ENCODE data around the gene SLCO3A1. TPM values are rescaled to one million over a fixed set of nuclear protein-coding genes. Genes with fewer than 3 reads are reported as not detected.
A peak's percentile ranks its signal among the peaks of the same experiment; 100 is the strongest.

SLCO3A1 gene
- total RNA-seq, 2 donors from 2014 or later: 13.0 to 15.1 TPM

- intact Hi-C loops (cut with DNase I, micrococcal nuclease): no loop called here
- ATAC-seq (peak; percentile 68), DNase-seq (no peak)
These were observed 21.6 kb downstream of the SLCO3A1 start for GRCh38 chr15:91874992-91875660.

DNA sequence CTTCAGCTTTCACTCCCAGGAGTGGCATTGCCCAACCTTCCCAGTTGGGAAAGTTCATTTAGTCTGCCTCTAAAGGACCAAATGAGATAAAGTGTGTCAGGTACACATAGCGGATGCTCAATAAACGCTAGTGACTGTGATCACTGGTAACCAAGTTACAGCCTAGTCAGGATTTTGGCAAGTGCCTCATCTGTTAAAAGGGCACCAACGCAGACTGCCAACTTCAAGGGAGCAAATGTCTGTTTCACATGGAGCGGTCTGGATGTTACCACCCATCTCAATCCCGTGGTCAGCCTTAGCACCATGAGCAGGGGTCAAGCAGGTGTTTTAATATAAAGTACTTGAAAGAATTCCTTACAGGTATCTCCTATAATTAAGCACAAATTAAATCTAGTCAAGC lies 22.7 kb downstream of the SLCO3A1 start:
- ATAC-seq: no peak
- intact Hi-C loops (cut with DNase I, micrococcal nuclease): no loop called here
- no peak for DNase-seq

DNA sequence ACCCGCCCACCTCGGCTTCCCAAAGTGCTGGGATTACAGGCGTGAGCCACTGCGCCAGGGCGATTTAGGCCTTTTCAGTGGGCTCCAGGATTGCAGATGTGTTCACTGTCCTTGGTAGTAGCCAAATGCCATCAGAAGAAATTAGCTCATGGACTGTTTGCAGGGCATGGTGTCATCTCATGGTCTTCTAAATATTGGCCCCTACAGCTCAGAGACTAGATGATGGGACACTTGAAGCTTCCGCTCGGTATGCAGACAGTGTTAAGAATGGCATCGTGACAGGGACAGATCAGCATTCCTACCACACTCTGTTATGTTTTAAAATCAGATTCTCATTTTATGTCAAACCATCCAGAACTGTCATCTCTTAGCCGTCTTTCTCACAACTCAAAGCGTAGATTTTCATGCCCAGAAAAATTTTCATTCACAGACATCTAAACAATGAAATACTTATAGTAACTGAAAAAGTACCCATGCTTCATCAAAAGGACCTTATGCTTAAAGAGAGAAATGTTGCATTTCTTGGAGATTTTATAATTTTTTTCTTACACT lies 24.9 kb downstream of the SLCO3A1 start:
- no peak for DNase-seq
- intact Hi-C loops (cut with DNase I, micrococcal nuclease): no loop called here
- no peak for ATAC-seq

GRCh38 chr15:91879158-91879557 lies 25.6 kb downstream of the SLCO3A1 start:
- intact Hi-C loops (cut with DNase I, micrococcal nuclease): no loop called here
- no peak for DNase-seq
- ATAC-seq: no peak

DNA sequence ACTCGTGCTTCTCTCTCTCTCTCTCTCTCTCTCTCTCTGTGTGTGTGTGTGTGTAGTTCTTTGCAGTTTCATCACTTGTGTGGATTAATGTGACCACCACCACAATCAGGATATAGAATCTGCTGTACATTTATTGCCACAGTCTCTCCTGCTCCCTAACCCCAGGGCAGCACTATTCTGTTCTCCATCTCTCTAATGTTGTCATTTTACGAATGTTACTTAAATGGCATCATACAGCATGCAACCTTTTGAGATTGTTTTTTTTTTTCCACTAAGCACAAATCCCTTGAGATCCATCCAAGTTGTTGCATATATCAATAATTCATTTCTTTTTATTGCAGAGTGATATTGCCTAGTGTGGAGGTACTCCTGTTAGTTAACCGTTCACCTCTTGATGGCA lies 26.9 kb downstream of the SLCO3A1 start:
- no peak for ATAC-seq
- DNase-seq: no peak
- intact Hi-C loops (cut with DNase I, micrococcal nuclease): no loop called here

DNA sequence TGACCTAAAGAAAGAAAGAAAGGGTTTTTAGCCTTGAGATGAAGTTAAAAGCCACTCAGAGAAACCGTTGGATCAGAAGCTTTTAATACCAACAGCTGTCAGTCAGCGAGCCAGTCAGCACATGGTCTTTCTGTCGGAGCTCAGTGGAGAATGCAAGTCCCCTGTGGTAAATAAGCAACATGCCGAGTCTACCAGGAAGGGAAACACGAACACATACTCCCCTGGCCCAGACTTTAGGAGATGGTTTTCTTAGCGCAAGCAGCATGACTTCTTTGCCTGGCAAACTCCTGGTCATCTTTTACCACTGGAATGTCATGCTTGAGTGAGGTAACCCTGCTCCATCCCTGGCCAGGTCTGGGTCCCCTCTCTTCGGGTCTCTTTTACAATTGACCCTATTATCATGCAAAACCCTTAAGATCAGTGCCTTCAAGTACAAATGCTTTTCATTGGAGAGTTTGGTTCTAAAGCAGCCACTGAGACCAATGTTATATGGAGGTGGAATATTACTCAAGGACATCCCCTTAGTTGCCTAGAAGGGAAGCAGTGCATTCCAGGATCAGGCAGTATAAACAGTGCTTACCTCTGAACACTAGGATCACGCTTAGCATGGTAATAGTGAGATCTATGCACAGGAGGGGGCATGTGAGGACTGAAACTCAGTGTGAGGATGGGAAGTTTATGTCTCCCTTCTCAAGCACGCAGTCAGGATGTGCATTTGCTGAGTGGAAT lies 28.2 kb downstream of the SLCO3A1 start:
- no peak for DNase-seq
- intact Hi-C loops (cut with DNase I, micrococcal nuclease): no loop called here
- ATAC-seq: no peak

GRCh38 chr15:91882858-91883586 lies 29.5 kb downstream of the SLCO3A1 start:
- no peak for ATAC-seq
- intact Hi-C loops (cut with DNase I, micrococcal nuclease): no loop called here
- DNase-seq: no peak

- ATAC-seq (no peak), DNase-seq (no peak)
- intact Hi-C loops (cut with DNase I, micrococcal nuclease): no loop called here
These were observed 31.1 kb downstream of the SLCO3A1 start for GRCh38 chr15:91884606-91885005.

GRCh38 chr15:91885054-91885453 lies 31.5 kb downstream of the SLCO3A1 start:
- ATAC-seq (no peak), DNase-seq (no peak)
- intact Hi-C loops (cut with DNase I, micrococcal nuclease): no loop called here

- ATAC-seq (peak; percentile 24), DNase-seq (no peak)
- intact Hi-C loops (cut with DNase I, micrococcal nuclease): no loop called here
These were observed 32.3 kb downstream of the SLCO3A1 start for GRCh38 chr15:91885714-91886270.

- no peak for DNase-seq
- intact Hi-C loops (cut with DNase I, micrococcal nuclease): no loop called here
- no peak for ATAC-seq
These were observed 33.4 kb downstream of the SLCO3A1 start for GRCh38 chr15:91886878-91887277.

GRCh38 chr15:91887321-91887720 lies 33.8 kb downstream of the SLCO3A1 start:
- DNase-seq: no peak
- no peak for ATAC-seq
- intact Hi-C loops (cut with DNase I, micrococcal nuclease): no loop called here

DNA sequence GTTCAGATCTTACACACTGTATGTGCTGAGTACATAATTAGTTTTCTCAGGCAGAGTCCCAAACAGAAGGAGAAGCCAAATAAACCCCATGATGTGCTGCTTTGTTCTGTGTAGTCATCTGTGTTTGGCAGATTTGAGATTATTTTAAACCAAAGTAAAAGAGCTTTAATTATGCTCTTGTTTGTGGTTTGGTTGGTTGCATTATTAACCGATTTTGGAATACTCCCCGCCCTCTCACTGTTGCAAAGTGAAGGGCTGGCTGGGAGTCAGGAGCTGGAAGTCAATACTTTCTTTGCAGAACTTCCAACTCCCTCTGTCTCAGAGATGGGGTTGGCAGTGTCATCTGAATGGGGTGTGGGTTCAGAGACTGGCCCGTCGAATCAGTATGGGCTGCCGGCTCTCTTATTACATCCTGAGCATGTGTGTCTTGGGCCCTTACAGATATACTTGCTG lies 34.4 kb downstream of the SLCO3A1 start:
- DNase-seq (peak in 1 of 2 donors; percentile 15), ATAC-seq (peak; percentile 64)
- intact Hi-C loops (cut with DNase I, micrococcal nuclease): no loop called here

GRCh38 chr15:91889111-91889815 lies 35.8 kb downstream of the SLCO3A1 start:
- DNase-seq (peak in 1 of 2 donors; percentile 26), ATAC-seq (peak; percentile 77)
- intact Hi-C loops (cut with DNase I, micrococcal nuclease): no loop called here

- ATAC-seq (no peak), DNase-seq (no peak)
- intact Hi-C loops (cut with DNase I, micrococcal nuclease): no loop called here
These were observed 37.1 kb downstream of the SLCO3A1 start for GRCh38 chr15:91890614-91891013.

- ATAC-seq: no peak
- intact Hi-C loops (cut with DNase I, micrococcal nuclease): no loop called here
- no peak for DNase-seq
These were observed 37.6 kb downstream of the SLCO3A1 start for GRCh38 chr15:91891101-91891500.

DNA sequence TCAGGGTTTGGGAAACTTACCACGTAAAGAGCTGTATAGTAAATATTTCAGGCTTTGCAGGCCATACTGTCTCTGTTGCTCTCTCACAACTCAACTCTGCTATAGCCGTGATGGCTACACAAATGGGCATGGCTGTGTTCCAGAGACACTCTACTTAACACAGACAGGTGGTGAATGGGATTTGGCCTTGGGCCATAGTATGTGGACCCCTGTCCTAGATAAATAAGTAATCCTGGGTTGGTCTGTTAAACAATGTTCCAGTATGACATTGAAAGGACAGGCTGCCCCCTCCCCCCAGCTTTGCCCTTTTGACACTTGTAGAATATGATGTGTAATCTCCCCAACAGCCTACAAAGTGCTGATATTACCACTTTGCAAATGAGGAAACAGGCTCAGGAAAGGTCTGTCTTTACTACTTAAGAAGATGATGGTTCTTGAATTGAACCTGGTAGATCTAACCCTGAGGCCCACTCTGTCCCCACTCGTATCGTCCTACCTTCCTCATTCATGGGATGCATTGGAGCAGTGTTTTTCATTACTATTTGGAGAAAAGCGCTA lies 38.4 kb downstream of the SLCO3A1 start:
- ATAC-seq: no peak
- intact Hi-C loops (cut with DNase I, micrococcal nuclease): no loop called here

DNA sequence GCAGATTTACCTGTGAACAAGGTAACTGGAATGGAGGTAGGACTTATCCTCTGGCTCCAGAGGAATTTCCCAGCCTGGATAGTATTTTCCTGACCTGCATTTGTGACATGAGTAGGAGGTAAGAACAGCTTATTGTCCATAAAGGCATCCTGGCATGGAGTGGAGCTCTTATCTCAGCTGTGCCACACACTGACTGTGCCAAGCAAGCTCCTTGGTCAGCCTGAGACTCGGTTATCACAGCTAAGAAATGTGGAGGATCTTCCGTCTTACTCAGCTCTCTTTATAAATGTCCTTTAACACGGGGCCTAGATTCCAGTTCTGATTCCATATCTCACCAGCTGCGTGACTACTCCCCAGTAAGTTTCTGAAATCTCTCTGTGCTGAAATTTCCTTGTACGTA lies 38.9 kb downstream of the SLCO3A1 start:
- DNase-seq: no peak
- intact Hi-C loops (cut with DNase I, micrococcal nuclease): no loop called here
- no peak for ATAC-seq

More for the DNA sequence above, 38.4 kb downstream of the SLCO3A1 start:
- DNase-seq: no peak

Measured in left colon (tissue), 2 donors.